Measurements from ENCODE around the gene SNCG.
"Not testable (repeated sequence)": the region's sequence is repeated elsewhere in the genome, so short reads cannot be mapped to it uniquely, and the experiment has no call there.

SNCG gene

GRCh38 chr10:86958116-86958900, at the start of gene SNCG:
SNCG (plus strand) TSS chr10:86958599; CDS start chr10:86958698, 99 bp downstream.
- no peak for FAIRE-seq

GRCh38 chr10:86914734-86915133, 43.7 kb upstream of the SNCG start:
- FAIRE-seq, result no peak

GRCh38 chr10:86918022-86918471, 40.4 kb upstream of the SNCG start:
- FAIRE-seq, result no peak

GRCh38 chr10:86922553-86922961, 35.8 kb upstream of the SNCG start:
- no peak for FAIRE-seq

GRCh38 chr10:86929468-86930380, 28.7 kb upstream of the SNCG start:
- FAIRE-seq, result no peak

- FAIRE-seq, result no peak
These were observed 26.5 kb upstream of the SNCG start for GRCh38 chr10:86931872-86932271.

GRCh38 chr10:86932674-86933073, 25.7 kb upstream of the SNCG start:
- no peak for FAIRE-seq

GRCh38 chr10:86934162-86934711, 24.2 kb upstream of the SNCG start:
- not testable (repeated sequence) for FAIRE-seq

GRCh38 chr10:86936661-86937501, 21.5 kb upstream of the SNCG start:
- FAIRE-seq, result no peak

GRCh38 chr10:86937502-86938154, 20.8 kb upstream of the SNCG start:
- FAIRE-seq, result no peak

GRCh38 chr10:86938260-86938659, 20.1 kb upstream of the SNCG start:
- no peak for FAIRE-seq

GRCh38 chr10:86940076-86940475, 18.3 kb upstream of the SNCG start:
- FAIRE-seq, result not testable (repeated sequence)

GRCh38 chr10:86940677-86941076, 17.7 kb upstream of the SNCG start:
- FAIRE-seq, result no peak

GRCh38 chr10:86941426-86941825, 17.0 kb upstream of the SNCG start:
- no peak for FAIRE-seq

GRCh38 chr10:86941991-86942421, 16.4 kb upstream of the SNCG start:
- no peak for FAIRE-seq

- FAIRE-seq, result no peak
These were observed 15.7 kb upstream of the SNCG start for GRCh38 chr10:86942441-86943315.

- FAIRE-seq, result no peak
These were observed 14.9 kb upstream of the SNCG start for GRCh38 chr10:86943316-86944030.

GRCh38 chr10:86944031-86944419, 14.4 kb upstream of the SNCG start:
- no peak for FAIRE-seq

- FAIRE-seq, result no peak
These were observed 13.9 kb upstream of the SNCG start for GRCh38 chr10:86944471-86944870.

- FAIRE-seq, result no peak
These were observed 13.5 kb upstream of the SNCG start for GRCh38 chr10:86944907-86945306.

All from TTC549 (cell line).